Prostate gland (tissue), 2 donors: Measurements from ENCODE around the gene TOR3A.

Source experiments
- CTCF ChIP-seq, 4 experiments: fragments of 200-600 bp in 2 of 4; fragments of 450-650 bp in 2 of 4; sonication (generic) in 2 of 4; IDR thresholded peaks; 1 replicate in 3 of 4; 2 replicates in 1 of 4; pipeline ENCODE4 v1.5.1; 2016 to 2019; ENCODE audit warnings: antibody characterized with exemption in 4 of 4, mild to moderate bottlenecking in 2 of 4, moderate library complexity in 2 of 4
- POLR2A ChIP-seq: fragments of 450-650 bp; IDR thresholded peaks from one replicate; pipeline ENCODE4 v1.6.1; 2016; ENCODE audit warnings: antibody characterized with exemption, mild to moderate bottlenecking

- TF ChIP-seq CTCF (IDR thresholded peaks at IDR 0.05) (no peak), POLR2A (no peak)
Observed at GRCh38 chr1:179145521-179145920, 63.7 kb downstream of the TOR3A start.
